Hepatocyte (in vitro differentiated cells): Measurements from ENCODE around the gene SH3BP2.

Experiments
- EZH2 ChIP-seq: fragments of 200-600 bp; sonication (generic); IDR thresholded peaks from 2 replicates; pipeline ENCODE4 v1.6.1; 2016; ENCODE audit warnings: antibody characterized with exemption, mild to moderate bottlenecking, borderline replicate concordance
- TF ChIP-seq, protein P1 (sequence below): fragments of 200-600 bp; sonication (generic); IDR thresholded peaks from 2 replicates; pipeline ENCODE4 v1.5.1; 2016; ENCODE audit warnings: antibody characterized with exemption, mild to moderate bottlenecking; ENCODE audit not compliant: poor library complexity

DNA sequence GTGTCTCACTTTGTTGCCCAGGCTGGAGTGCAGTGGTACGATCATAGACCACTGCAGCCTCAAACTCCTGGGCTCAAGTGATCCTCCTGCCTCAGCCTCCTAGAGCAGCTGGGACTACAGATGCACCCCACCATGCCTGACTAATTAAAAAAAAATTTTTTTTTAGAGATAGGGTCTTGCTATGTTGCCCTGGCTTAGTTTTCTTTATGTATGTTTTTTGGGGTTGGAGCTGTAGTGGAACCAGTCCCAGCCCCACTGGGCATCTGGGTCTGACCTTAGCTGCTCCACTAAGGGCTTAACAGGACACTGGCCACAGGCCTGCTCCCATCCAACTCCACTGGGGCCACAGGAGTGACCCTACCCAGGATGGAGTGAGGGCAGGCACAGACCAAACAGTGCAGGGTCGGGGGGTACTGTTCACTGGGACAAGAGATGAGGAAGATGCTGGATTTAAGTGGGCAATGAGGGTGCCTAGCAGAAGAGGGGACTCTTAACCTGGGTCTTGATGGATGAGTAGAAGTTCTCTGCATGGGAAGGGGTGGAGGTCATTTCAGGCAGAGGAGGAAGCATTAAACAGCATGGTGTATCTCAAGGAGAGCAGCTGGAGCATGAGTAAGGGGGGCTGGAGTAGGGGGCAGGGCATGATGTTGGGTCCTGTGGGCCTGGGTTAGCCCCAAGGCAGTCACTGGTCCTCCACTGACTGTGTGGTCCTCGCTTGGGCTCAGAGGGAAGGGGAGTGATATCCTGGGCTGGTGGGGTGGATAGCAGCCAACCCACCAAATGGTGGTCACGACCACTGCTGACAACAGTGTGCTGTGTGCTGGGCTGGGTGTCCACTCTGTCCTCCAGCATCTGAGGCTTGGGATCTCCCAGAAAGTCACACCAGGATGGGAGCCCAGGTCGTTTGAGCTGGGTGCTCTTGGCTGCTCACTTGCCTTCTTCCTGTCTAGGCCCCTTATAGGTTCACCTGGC is 26.6 kb downstream of the SH3BP2 start:
- TF ChIP-seq, protein P1, sequence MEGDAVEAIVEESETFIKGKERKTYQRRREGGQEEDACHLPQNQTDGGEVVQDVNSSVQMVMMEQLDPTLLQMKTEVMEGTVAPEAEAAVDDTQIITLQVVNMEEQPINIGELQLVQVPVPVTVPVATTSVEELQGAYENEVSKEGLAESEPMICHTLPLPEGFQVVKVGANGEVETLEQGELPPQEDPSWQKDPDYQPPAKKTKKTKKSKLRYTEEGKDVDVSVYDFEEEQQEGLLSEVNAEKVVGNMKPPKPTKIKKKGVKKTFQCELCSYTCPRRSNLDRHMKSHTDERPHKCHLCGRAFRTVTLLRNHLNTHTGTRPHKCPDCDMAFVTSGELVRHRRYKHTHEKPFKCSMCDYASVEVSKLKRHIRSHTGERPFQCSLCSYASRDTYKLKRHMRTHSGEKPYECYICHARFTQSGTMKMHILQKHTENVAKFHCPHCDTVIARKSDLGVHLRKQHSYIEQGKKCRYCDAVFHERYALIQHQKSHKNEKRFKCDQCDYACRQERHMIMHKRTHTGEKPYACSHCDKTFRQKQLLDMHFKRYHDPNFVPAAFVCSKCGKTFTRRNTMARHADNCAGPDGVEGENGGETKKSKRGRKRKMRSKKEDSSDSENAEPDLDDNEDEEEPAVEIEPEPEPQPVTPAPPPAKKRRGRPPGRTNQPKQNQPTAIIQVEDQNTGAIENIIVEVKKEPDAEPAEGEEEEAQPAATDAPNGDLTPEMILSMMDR = no peak
- TF ChIP-seq EZH2 = no peak
